Stimulated activated CD4-positive, alpha-beta T cell treated with anti-CD3 and anti-CD28 coated beads, TNF-alpha, amount 100 ng/mL, for 24 hours (primary cell): ENCODE measurements around the gene MYDGF.

Source experiments
- DNase-seq, 3 experiments: peaks; one replicate each; pipeline ENCODE4 v3.0.0-alpha.2; 2020; ENCODE audit warnings: low read depth in 3 of 3

MYDGF gene

DNA sequence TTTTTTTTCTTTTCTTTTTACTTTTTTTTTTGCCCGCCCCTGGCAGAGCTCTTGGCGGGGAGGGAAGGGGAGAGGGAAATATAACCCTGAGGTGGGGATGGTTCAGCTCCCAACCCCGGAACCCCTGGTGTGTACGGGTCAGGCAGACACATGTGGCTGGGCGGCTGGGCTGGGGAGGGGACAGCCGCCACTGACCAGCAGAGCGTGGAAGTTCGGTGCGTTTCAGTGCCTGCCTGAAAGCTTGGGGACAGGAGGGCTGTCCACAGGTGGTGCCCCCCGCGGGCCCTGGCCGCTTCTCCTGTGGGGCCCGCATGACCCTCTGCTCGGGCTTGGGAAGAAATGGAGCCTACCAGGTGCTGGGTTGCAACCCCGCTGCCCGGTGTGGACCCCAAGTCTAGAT is 5.2 kb upstream of the MYDGF start:
- DNase-seq: no peak

DNA sequence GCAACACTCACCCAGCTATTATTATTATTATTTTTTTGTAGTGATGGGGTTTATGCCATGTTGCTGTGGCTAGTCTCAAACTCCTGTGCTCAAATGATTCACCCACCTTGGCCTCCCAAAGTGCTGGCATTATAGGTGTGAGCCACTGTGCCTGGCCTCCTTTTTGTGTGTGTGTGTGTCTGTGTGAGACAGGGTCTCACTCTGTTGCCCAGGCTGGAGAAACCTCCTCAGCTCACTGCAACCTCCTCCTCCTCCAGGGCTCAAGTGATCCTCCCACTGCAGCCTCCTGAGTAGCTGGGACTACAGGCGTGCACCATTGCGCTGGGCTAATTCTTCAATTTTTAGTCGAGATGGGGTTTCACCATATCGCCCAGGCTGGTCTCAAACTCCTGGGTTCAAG is 3.6 kb upstream of the MYDGF start:
- DNase-seq: no peak

DNA sequence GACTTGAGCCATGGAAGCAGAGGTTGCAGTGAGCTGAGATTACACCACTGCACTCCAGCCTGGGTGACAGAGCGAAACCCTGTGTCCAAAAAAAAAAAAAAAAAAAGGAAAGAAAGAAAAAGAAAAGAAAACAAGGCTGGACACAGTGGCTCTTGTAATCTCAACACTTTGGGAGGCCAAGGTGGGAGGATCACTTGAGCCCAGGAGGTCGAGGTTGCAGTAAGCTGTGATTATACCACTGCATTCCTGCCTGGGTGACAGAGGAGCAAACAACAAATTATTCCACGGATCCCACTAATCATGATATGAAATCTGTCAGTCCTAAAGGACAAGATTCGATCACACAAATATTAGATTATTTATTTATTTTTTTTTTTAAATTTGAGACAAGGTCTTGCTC is 3.1 kb upstream of the MYDGF start:
- DNase-seq: no peak

GRCh38 chr19:4671185-4671851 is 1.2 kb upstream of the MYDGF start:
- no peak for DNase-seq

DNA sequence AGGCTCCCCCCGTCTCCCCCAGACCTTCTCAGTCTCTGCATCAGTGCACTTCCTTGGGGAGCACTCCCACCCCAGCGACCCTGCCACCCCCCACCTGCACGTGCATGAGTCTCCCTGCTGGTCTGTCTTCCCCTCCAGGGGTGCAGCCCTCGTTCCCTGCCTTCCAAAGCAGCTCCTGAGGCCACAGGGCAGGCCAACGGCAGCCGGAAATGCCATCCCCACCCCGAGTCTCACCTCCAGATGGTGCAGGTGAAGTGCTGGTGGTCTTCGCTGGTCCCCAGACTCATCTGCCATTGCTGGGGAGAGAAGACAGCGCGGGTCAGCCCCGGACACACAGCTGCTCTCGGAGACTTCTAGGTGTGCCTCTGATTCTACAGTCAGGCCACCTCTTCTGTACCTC is 5.5 kb downstream of the MYDGF start:
- DNase-seq: no peak

DNA sequence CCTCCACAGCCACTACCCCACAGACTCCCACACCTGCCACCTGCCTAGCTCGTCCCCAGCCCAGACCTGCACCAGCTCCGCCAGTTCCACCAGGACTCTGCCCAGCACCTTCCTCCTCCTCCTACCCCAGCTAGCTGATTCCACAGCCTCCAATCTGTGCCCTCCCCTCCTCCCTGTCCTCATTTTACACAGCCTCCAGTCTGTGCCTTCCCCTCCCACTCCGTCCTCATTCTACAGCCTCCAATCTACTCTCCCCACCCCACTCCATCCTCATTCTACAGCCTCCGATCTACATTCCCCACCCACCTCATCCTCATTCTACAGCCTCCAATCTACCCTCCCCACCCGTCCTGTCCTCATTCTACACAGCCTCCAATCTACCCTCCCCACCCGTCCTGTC is 7.3 kb downstream of the MYDGF start:
- DNase-seq: no peak

DNA sequence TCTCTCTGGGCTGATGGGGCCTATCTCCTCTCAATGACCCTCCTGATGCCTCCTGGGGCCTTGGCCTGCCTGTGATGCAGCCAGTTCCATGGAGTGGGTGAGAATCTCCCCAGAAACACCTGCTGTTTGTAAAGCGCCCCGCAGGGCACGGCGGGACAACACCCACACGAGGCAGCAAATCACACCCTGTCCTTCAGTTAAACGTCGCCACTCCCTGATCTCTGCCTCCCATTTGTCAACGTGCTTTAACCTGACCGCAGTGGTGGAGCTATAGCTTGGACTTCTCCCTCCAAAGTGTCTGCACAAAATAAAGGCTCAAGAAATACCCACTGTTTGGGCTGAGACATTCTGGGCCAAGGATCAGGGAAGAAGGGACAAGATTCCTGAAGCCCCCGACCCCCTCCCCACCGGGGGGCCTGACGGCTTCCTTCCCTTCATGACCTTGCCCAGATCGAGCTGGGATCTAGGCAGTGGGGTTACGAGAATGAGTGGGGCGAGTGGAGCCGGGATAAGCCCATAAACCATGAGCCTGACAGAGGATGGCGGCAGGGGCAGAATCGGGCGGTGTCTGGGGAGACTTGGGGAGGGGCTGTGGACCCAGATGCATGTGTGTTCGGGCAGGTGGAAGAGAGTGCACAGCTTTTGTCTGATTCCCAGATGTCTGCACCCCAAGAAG is 8.0 kb downstream of the MYDGF start:
- no peak for DNase-seq

- no peak for DNase-seq
Observed at GRCh38 chr19:4660993-4661392, 9.1 kb downstream of the MYDGF start.

GRCh38 chr19:4660181-4660791 is 9.9 kb downstream of the MYDGF start:
- no peak for DNase-seq

GRCh38 chr19:4657835-4658234 is 12.3 kb downstream of the MYDGF start:
- DNase-seq: no peak

DNA sequence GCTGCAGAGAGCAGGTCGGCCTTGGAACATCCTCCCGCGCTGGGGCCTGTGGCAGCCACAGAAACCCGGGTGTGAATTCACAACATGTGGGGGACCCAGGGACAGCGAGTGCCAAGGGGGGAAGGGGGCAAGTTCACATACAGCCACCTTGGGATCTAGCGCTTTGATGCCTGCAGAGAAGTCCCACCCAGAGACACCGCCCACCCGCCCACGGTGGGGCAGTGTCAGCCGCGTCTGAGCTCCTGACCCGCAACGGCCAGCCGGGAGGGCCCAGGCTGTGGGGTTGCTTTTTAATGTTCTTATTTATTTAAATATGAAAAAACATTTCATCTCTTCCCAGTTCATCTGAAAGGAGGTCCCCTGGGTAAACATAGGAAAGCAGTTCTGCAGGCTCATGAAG is 12.9 kb downstream of the MYDGF start:
- no peak for DNase-seq

DNA sequence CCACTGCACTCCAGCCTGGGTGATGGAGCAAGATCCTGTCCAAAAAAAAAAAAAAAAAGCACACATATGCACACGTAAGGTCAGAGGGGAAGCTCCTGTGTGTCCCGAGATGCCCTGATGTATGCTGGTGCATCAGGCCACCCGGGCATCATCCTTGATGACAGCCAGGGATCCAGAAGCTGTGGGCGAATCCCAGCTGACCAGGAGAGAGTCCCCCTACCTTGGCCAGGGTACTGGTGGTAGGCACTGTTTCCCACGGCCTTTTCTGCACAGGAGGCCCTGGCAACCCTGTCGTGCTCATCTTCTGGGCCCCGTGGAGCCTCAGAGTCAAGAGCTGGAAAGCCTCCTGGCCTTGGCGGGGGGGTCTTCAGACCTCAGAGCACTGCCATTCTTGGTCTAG is 14.0 kb downstream of the MYDGF start:
- no peak for DNase-seq

- no peak for DNase-seq
Observed at GRCh38 chr19:4654437-4655361, 15.4 kb downstream of the MYDGF start.

DNA sequence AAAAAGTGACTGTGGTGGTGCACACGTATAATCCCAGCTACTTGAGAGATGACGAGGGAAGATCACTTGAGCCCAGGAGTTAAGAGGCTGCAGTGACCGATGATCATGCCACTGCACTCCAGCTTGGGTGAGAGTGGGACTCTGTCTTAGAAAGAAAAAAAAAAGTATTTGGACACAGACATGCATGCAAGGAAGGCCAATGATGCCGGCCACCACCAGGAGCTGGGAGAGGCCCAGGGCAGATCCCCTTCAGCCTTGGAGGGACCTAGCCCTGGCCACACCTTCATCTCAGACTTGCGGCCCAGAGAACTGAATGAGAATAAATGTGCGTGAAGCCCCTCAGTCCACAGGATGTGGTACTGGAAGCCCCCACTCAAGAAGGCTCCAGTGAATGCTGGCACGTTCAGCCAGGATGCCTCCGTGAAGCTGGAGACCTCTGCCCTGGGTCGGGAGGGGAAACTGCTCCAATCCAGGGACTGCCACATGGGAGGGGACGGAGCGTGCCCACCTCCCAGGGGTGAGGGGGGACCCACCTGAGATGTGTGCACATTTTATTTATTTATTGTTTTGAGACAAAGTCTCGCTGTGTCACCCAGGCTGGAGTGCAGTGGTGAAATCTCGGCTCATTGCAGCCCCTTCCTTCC is 16.2 kb downstream of the MYDGF start:
- no peak for DNase-seq

GRCh38 chr19:4652075-4652474 is 18.1 kb downstream of the MYDGF start:
- DNase-seq: no peak

GRCh38 chr19:4650159-4650558 is 20.0 kb downstream of the MYDGF start:
- DNase-seq: no peak

DNA sequence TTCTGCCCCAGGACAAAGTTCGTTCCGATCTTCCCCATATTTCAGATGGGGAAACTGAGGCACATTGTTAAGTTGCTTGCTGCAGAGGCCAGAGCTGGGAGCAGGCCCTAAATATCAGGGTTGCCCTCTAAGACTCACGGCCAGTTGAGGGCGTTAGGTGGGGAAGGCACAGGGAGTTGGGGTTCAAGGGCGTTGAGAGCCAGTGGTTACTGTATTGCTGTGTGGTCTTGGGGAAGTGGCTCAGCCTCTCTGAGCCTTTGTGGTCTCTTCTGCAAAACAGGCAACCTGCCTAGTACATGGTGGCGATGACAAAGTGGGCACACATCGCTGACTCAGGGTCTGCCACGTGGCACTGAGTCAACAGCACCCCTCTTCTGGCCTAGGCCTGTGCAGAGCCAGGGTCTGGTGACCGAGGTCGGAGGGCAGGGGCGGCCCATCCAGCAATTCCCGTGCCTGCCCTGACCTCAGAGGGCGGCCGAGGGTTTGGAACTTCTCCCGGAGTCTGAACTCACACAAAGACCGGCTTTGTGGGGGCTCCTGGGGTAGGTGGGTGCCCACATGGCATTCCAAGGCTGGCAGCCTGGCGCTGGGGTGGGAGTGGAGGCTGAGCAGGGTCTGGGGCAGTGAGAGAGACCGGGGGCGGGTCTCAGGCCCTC is 20.6 kb downstream of the MYDGF start:
- DNase-seq: no peak

DNA sequence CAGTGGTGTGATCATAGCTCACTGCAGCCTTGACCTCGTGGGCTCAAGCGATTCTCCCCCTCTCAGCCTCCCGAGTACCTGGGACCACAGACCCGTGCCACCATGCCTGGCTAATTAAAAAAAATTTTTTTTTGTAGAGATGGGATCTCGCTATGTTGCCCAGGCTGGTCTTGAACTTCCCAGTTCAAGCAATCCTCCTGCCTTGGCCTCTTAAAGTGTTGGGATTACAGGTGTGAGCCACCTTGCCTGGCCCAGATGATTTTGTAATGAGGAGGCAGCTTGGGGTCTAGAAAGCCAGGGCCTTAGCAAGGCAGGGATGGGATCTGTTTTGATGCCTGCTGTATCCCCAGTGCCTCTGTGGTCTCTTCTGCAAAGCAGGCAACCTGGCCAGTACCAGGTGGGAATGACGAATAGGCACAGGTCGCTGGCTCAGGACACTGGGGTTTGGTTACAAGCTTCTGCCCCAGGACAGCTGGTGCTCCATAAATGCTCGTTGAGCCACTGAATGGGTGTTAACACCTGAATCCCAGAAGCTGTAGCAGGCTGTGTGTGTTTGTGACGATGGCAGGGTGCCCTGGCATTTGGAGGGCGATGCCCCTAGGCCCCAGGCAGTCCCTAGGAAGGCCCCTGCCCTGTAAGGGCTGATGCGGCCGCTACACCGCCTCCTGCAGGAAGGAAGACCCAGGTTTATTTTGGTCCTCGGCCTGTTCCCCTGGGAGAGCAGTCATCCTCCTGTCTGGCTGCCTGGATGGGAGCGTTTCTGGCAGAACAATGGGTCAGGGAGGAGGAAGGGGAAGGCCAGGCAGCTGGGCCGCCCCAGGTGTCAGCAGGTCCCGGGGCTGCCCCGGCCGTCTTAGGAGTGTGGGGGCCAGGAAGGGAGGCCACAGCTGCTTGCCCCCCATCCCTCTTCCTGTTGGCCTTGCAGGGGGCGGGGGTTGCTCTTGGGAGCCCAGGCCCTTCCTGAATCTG is 22.2 kb downstream of the MYDGF start:
- DNase-seq: no peak

DNA sequence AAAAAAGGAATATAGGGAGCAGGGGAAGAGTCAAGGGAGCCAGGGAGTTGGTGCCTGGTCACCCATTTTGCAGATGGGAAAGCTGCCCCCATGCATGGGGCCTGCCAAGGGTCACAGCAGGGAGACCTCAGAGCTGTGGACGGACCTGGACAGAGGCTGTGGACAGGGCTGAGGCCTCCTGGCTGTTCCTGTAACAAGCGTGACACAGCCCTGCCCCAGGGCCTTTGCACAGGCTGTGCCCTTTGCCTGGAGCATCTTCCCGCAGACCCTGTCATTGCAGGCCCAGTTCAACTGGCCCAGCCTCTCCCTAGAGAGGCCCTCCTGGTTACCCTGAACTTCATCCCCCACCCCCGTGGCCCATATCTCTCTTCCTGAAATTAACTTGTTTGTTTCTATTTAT is 24.4 kb downstream of the MYDGF start:
- DNase-seq: no peak

DNA sequence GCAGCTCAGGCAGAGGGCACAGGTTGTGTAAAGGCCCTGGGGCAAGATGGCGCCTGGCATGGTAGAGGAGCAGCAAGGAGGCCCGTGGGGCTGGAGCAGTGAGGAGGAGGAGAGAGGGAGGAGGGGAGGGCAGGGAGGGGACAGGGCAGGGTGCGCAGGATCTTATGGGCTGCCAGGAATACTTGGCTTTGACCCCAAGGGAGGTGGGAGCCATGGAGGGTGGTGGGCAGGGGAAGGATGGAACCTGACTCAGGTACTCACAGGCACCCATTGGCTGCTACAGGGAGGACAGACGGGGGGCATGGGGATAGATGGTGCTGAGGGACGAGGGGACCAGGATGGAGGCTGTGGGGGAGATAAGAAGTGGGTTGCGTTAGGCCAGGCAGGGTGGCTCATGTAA is 27.5 kb downstream of the MYDGF start:
- DNase-seq: no peak
